ENCODE results near the gene CASP14.
"Not testable (repeated sequence)": the region's sequence is repeated elsewhere in the genome, so short reads cannot be mapped to it uniquely, and the experiment has no call there.

CASP14 gene

DNA sequence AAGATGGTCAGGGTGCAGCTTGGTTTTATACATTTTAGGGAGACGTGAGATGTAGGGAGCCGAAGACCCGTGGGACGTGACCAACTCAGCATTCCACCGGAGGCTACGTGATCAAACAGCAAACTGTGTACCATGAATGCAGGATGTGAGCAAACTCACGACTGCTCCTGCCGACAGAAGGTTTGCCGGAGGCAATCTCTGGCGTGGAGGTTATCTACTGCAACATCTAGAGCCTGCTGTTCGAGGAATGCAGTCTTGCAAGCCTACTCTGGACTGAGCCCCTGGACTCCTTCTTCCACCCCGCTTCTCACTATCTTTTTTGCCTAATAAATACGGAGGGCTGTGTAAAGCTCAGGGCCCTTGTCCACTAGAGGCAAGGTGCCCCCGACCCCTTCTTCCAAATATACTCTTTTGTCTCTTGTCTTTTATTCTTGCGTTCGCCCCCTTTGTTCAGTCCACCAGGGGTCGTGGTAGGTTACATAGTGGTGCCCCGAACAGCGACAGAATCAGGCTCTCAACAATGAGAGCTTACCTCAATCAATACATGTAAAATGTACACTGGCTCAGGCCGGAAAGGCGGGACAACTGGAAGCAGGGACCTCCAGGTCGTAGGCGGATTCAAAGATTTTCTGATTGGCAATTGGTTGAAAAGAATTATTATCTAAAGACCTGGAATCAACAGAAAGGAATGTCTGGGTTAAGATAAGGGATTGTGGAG is 23.8 kb downstream of the CASP14 start:
- no peak for DNase-seq

- no peak for DNase-seq
These were observed 25.1 kb downstream of the CASP14 start for GRCh38 chr19:15074371-15074770.

GRCh38 chr19:15075806-15076205 is 26.5 kb downstream of the CASP14 start:
- DNase-seq: no peak

DNA sequence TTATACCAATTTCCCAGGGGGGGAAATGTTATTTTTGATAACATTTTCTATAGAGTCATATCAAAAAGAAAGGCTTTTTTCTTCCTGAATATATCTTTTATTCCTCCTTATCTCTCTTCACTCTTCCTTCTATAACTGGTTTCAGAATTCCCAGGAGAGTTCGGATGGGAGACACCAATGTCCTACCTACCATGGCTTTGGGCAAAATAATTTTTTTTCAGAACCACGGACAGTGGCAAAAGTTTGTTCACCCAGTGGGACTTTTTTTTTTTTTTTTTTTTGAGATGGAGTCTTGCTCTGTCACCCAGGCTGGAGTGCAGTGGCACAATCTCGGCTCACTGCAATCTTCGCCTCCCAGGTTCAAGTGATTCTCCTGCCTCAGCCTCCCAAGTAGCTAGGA is 30.7 kb downstream of the CASP14 start:
- not testable (repeated sequence) for DNase-seq

DNA sequence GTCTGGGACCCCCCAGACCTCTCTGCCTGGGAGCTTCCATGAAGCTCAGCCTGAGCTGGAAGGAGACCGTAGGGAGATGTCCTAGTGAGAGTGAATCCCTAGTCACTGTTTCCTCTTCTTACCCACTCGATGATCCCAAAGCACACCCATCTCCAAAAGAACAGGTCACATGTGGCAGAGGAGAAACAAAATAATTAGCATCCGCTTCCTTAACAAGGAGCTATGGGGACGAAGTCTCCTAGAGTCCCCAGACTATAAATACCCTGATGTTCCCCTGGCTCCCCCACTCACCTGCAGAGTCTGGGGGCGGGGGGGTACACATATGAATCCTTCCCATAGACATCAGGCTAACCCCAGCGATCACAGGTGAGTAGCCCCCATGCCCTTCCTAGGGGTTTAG is 32.6 kb downstream of the CASP14 start, which contains the start of gene OR1I1:
Gene OR1I1 (plus strand): TSS at position 301 of the 400 bp plus-strand sequence. CDS start 4,855 bp downstream, outside the sequence.
- no peak for DNase-seq

GRCh38 chr19:15087182-15087581 is 37.9 kb downstream of the CASP14 start:
- DNase-seq: no peak

DNA sequence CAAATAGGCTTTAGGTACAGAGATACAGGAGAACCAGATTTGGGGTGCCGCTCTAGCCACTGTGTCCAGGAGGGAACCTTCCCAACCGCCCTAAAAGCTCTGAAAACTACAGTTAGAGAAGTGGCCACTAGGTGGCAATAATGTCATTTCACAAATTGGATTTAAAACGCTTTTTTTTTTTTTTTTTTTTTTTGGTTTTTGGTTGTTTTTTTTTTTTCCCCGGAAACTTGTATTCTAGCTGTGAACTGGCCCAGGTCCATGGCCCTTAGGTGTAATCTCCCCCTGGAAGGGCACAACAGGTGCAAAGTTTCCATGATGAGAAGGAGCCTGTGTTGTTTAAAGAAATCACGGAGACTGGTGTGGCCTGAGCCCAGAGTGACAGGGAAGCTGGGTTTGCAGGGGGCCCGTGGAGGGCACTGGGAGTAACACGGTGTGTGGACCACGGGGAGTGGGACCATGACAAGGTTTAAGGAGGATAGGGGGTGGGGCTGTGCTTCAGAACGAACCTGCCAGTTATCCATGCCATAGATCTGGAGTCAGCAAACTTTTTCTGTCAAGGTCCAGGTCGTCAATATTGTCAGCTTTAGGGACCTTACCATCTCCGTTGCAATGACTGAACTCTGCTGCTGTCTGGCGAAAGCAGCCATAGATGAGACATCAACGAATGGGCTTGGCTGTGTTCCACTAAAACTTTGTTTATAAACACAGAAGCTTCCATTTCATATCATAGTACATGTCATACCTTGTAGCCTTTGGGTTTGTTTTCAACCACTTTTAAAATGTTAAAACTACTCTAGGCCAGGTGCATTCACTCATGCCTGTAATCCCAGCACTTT is 42.9 kb downstream of the CASP14 start:
- peak; percentile 52 for DNase-seq

GRCh38 chr19:15093001-15093400 is 43.7 kb downstream of the CASP14 start:
- no peak for DNase-seq

GRCh38 chr19:15096223-15096622 is 46.9 kb downstream of the CASP14 start:
- DNase-seq: no peak

DNA sequence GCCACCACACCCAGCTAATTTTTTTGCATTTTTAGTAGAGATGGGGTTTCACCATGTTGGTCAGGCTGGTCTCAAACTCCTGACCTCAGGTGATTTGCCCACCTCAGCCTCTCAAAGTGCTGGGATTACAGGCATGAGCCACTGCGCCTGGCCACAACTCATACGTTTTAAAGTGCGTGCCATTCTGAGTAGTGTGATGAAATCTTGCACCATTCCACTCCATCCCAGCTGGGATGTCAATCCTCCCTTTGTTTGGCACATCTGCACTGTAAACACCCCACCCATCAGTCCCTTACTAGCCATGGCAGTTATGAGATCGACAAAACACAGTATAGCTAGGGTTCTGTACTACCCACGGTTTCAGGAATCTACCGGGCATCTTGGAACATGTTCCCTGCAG is 48.7 kb downstream of the CASP14 start:
- not testable (repeated sequence) for DNase-seq

GRCh38 chr19:15098460-15098859 is 49.2 kb downstream of the CASP14 start:
- DNase-seq: no peak

DNA sequence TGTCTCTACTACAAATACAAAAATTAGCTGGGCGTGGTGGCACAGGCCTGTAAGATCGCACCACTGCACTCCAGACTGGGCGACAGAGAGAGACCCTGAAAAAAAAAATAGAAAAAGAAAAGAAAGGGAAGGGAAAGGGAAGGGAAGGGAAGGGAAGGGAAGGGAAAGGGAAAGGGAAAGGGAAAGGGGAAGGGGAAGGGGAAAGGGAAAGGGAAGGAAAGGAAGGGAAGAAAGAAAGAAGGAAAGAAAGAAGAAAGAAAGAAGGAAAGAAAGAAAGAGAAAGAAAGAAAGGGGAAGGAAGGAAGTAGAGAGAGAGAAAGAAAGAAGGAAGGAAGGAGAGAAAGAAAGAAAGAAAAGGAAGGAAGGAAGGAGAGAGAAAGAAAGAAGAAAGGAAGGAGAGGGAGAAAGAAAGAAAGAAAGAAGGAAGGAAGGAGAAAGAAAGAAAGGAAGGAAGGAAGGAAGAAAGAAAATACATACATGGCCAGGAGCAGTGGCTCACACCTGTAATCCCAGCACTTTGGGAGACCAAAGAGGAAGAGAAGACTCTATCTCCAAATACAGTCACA is 49.8 kb downstream of the CASP14 start:
- DNase-seq: no peak

- DNase-seq: peak; percentile 49
These were observed 52.3 kb downstream of the CASP14 start for GRCh38 chr19:15101479-15102082.

- no peak for DNase-seq
These were observed 54.7 kb downstream of the CASP14 start for GRCh38 chr19:15104003-15104402.

GRCh38 chr19:15104411-15104810 is 55.1 kb downstream of the CASP14 start:
- no peak for DNase-seq

DNA sequence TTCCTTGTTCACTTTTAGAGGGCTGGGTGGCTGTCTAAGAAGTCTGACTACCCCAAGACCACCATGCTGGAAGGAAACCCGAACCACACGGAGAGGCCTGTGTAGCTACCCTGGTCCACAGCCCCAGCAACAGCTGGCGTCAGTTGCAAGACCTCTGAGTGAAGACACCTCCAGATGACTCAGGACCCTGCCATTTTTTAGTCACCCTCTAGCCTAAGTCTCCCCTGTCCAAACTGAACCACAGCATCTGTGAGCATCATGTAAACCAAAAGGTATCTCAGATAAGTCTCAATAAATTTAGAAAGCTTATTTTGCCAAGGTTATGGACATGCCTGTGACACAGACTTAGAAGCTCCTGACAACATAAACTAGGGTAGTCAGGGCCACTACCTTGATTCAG is 55.8 kb downstream of the CASP14 start:
- no peak for DNase-seq

DNA sequence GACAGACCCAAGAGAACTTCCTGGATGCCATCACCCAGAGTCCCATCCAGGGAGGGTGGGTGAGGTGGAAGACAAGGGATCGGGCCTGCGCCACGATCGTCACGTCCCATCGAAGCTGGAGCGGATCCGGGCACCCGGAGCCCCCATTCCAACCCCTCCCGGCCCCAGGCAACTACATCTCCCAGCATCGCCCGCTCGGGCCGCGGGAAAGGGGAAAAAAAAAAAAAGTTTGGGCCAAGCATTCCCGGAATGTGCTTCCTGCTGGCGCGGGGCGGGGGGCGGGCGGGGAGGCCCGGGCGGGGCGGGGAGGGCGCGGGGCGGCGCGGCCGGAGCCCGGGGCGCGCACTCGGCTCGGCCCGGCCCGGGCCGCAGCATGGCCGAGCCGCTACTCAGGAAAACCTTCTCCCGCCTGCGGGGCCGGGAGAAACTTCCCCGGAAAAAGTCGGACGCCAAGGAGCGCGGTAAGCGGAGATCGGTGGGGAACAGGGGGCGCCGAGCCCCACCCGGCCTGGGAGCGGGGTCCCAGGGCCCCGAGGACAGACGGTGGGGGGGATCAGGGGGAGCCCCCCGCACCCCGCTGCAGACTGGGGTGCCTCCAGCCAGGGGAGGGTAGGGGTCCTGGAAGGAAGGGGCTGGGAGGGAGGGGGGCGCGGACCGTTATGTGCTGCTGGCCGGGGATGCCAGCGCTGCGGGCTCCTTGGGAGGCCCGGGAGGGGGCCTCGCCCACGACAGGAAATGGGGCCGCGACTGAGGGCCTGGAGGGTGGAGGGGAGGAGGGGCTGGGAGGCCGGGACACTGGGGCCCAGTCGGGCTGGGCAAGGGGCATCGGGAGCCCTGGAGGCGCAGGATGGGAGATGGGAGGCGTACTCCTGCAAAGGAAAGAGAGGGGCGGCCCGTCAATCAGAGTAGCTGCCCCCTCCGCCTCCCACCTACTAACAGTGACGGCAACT is 58.1 kb downstream of the CASP14 start, which contains the start of gene SYDE1:
Gene SYDE1 (plus strand): TSS at position 341 of the 950 bp plus-strand sequence. CDS start 33 bp downstream, at position 374.
- DNase-seq: no peak

Measured in activated T-cell treated with anti-CD3 and anti-CD28 coated beads, Interleukin-2, amount 50 U/mL, for 1 hour (primary cell).